Measurements from ENCODE around the gene ZC3H12C.

The ZC3H12C gene

DNA sequence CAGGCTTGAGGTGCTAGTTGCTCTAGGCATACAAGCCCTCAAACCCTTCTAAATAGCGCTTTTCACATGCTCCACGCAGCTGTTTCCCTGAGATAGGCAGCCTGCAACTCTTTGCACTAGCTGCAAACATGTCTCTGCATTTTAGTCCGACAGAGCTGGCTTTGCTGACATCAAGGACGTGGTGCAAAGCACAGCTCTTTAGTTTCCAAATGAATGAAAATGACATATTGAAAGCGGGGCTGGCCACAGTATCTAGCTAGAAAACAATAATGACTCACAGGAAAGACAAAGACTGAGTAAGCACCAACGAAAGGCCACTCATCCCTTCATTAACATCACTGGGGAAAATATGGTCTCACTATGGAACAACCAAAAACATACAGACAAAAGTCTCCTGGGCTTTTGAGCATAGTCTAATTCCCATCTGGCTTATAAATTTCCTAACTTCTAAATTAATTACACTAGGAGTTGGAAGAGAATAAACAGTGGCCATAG, 15.3 kb upstream of the ZC3H12C start:
- DNase-seq = no peak

DNA sequence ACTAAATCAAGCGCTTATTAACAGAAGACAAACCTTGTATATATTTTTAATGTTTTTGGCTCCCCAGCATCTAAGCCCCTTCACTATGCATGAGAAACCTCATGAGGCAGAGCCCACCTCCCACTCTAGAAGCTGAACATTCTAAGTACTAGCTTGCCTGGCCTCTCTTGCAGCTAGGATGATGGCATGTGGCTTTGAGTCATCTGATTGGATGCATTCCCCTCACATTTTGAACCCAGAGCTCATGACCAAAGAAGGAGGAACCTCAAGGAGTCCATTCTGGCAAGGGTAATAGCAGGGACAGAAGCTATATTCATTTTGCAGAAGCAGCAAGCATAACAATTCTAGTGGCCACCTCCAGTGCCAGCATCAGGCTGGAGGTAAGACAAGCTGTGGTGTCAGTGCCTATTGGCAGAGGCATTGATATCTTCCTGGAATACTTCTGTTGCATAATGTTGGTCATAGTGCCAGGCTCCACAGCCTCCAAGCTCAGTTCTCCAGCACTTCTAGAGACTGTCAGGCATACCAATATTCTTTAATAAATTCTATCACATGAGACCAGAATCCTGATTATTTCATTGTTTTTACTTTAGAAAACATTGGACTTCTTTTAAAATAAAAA, 14.2 kb upstream of the ZC3H12C start:
- DNase-seq = no peak

DNA sequence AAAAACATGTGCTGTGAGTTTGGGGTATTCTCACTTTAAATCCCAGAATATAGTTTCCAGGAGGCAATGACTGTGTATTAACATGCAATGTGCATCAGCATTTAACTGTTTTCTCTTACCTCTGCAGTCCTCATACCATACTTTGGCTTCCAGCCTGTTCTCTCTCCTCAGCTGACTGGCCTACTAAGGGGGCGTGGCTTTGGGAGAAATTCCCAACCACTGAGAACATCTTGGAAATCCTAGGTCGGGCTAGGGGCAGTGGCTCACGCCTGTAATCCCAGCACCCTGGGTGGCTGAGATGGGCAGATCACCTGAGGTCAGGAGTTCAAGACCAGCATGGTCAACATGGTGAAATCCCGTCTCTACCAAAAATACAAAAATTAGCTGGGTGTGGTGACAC, 13.5 kb upstream of the ZC3H12C start:
- no peak for DNase-seq

DNA sequence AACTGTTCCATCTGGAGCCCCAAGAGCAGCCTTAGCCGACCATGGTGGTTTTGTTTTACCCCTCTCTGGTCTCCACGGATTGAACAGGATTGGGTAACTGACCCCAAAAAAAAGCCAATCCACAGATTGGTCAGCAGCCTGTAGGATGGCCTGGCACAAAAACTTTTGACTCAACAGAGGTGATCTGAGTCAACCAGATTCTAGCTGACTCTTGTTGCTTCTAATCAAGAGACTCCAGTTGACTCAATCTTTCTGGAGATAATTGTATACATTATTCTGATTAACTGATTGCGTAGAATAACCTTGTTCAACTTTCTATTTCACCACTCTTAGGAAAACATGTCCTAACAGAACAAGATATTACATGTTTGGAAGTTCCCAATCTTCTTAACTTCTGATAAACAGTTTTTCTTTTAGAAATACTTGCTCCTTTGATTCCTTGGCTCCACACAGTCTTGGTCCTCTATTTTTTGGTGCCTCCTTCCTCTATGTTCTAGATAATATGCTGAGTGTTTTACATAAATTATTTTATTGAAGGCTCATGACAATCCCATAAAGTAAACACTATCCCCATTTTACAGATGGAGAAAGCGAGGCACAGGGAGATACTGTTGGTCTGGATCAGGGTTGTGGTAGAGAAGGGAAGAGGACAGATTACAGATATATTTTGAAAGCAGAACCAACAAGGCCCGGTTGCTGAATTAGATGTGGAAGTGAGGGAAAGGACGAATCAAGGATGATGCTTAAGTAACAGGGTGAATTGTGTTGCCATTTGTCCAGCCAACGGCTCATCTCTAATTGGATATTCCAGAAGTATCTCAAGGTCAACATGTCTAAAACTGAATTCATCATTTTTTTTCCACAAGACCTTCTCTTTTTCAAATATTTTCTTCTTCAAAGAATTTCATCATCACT, 11.5 kb upstream of the ZC3H12C start:
- DNase-seq = no peak

DNA sequence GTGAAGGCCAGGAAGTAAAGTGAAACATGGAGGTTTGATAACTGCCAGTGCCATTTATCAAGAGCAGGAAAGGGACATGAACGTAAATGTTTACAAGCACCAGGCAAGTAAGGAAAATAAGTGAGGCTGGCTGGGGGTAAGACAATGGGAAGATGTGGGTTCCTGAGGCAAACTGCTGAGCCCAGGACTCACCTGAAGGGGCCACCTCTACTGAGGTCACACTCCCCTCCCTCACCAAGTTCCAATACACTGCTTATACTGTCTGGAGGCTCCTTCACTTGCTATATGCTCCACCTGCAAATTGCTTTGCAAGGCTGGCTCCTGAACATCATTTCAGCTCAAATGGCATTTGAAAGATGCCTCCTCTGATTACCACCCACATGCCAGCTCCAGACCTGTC, 10.3 kb upstream of the ZC3H12C start:
- DNase-seq = no peak

DNA sequence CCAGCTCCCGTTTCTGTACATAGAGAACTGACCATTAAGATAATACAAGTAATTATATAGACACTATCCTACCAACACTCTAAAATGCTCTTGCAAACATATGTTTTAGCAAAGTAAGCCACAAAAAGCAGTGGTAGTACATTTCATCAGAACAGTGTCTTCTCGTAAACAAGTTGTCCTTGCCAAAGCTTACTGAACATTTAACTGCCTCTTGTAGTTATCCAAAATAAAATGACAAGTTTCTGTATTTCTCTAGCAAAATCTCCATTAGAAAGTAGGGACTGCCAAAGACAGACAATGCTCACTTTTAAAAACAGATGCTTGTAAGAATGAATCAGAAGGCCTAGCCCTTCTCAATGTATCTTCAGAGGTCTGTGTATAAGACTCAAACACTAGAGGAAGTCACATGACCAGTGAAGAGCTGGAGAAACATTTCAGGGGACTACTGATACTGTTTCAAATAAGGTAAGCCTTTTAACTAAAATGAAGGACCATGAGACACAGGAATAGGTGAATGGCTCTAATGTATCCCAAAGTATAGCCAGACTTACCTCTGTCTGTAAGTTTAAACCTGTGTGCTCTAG, 7.8 kb upstream of the ZC3H12C start:
- no peak for DNase-seq

DNA sequence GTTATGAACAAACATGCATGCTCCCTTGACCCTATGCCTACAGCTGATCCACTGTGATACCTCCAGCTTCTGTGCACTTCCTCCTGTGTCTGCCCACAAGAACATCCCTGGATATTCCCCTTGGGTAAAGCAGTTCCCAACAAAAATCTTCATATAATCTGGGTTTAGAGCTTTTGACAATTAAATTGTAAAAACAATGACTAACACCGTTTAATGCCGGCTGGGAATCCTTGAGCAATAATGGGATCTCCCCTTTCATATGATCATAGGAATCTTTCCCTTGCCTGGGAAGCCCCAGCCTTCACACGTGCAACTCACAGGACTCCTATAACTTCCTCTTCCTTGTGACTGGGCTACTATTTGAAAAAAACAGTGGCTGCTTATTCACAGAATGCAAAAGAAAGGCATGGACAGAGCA, 6.3 kb upstream of the ZC3H12C start:
- no peak for DNase-seq

DNA sequence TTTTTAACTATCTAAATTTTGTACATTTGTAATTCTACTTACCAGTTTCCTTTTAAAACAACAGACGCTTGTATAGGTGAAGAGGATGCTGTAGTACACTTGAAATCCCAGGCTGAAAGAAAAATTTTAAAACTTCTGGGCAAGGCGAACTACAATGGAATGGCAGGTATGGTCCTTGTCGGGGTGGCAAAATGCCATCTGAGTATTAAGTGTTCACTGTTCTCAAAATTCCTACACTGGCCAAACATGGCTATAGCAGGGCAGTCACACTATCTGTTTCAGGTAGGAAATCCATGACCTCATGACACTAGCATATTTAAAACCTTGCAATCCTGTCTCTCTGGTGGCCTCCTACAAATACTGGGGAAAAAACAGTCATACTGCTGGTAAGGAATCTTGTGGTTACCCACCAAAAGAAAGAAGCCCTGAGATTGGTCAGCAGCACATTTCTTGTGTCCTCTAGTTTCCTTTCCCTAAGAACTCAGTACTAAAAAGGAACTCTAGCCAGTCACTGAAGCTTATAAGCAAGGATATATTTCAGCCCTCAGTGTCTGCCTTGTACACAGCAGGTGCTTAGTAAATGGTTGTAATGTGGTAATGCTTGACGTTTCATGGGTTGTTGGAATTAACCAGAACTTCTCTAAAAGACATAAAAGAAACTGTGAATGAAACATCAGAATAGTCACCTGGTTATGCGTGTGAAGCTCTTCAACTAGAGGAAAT, 5.2 kb upstream of the ZC3H12C start:
- no peak for DNase-seq

DNA sequence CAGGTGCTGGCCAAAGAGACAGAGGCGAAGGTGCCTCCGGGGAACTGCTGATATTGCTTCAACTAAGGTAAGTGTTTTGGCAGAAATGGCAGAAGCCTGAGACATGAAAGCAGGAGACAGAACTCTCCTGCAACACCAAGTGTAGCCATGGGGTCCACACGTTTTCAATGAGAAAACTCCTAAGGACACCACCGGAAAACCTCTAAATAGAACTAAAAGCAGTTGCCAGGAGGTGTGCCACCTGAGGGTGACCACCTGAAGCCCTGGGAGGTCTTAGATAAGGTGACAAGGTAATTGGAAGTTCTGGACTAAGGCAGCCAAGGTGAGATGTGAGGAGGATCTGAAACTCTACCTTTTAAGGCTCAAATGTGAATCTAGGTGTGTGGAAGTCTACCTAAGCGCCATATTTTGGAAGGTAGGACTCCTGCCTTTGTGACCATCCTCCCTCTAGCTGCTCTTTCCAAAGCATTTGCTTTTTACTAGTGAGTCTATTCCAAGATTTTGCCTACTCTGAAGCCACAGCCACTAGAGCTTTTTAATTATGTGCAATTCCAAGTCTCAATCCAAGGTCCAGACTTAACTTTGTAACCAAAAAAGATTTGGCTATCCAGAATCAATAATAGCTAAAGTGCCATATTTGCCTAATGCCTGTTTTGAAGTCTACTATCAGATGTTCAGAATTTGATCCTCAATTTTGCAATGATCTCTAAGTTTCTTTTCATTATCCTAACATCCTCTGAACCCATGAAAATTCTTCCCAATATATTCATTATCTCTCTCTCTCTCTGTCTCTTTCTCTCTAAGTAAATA, 4.5 kb upstream of the ZC3H12C start:
- DNase-seq = no peak

DNA sequence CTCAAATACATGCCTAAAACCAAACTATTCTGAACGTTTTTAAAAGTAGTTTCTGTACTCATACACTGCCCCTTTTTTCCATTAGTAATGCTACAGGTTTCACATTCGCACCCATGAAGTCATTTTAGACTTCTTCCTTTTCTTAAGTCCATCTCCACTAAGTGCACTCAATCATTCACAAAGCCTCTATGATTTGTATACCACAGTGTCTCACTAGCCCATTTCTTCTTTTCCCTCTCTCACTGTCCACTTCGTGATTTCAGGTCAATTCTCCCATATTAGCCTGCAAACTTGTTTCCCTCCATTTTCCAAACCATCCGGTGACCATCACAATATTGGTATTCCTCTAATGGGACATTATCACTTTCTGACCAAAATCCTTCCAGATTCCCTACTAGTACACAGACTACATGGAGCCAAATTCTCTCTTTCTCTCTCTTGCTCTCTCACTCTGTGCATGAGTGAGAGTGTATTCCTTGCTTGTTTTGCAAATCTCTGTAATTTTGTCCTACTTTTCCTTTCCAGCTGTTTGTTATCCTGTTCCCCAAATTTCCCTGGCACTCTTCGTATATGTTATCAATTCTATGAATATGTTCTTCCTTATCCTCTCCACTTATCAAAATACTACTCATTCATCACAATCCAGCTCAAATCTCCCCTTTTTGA, 3.4 kb upstream of the ZC3H12C start:
- DNase-seq = no peak

DNA sequence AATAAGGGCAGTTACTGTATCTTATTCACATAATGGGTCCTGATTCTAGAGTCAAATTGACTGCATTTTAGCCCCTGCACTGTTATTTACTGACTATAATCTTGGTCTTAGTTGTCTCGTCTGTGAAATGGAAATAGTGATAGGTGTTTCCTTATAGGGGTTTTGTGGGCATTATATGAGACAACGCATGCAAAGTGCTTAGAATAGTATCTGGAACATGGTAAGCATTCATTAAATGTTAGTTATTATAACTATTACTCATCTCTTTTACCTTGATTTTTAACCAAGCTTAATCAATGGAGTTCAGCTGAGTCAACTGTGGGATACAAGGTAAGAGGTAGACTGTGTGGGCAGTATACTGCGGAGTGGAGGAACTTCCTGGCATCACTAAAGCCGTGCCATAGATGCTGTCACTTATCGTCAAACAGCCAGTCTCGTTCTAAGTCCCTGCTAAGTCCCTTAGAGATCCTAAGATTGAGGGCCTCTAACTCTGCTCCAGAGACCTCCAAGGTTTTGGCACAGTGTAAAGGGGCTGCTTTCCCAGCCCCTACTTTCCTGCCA, 2.6 kb upstream of the ZC3H12C start:
- no peak for DNase-seq

DNA sequence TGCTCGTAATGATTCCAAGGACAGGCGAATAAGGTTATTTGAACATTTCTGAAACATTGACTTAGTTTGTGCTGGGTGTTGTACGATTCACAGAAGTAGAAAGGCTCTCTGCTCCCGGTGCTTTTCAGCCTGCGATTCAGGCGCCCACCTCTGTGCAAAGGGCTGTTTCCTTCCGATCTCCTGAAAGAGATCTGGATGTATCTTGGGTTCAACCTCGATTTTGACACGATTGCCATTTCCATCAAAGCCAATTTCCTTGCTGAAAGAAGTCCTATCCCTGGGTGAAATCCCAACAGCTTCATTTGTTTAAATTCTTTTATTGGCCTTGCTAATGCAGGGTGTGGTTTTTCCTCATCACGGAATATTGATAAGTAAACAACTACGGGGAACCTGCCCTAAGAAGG, 1.1 kb upstream of the ZC3H12C start:
- DNase-seq = no peak

DNA sequence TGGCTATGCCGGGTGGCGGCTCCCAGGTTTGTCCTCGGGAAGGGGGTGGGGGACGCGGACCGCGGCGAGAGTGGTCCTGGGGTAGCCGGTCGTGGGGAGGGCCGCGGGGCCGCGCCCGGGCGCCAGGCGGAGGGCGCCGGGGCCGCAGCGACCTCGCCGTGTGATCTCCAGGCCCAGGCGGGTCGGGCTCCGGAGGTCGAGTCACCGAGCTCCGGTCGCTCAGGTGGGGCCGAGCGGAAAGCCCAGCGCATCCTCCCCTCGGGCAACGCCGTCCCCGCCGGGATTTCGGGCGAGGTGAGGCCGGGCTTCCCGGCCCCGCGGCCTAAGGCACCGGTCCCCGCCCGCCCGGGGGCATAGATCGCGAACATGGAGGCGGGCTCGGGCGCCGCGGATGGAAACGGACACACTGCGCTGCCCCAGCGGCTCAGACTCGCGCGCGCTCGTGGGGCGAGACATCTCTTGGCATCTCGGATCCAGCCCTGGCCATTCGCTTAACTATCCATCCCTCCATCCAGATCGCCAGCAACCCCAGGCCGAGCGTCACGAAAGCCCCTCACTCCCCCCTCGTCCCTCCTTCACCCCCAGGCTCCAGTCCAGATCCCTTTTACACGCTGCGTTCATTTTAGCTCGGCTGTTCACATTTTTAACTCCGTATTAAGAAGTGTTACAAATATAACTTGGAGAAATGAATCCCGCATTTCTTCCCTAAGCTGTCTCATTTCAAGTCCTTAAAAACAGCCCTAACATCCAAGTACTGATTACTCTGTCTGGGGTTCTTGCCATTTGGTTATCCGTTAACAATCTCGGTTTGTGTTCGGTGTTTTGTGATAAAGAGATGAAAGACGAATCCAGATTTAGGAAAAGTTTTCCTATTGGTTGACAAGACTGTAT, 460 bp downstream of the ZC3H12C start:
- no peak for DNase-seq

DNA sequence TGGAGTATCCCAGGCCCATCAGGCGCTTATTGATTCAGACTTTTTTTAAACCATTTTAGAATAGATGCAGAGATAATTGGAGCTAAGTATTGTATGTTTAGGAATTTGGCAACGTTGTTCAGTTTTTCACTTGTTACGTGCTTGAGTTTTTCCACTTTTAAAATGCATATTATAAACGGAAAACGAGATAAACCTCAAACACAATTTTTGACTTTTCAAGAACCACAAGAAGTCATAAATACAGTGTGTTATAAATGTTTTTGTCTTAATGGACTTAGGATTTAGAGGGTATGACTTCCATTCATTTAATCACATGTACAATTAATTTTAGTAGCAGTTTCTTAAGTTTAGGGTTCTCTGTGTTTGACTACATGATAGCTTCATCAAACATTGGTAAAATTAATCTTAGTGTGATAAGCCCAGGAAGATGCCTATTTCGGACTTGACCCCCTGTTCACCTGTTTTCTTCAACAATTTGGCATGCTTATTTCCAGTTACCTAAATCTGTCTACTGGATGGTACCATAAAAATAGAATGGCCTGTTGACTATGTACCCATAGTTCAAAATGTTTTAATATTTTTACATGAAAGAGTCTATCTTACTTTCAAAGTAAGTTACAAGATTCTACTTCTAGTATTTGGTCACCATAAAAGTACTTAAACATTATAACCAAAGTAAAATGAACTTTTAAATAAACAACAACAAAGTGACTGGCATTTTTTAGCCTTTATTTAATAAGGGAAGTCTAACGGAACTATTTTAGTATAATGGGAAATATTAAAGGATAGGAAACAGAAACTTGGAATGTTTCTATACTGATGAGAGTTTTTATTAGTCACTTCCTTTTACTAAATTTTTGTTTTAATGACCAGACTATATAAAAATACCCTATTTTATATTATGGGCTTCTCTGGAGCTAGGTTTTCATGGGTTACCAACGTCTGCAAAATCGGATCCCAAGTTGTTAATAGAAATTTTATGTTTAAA, 1.4 kb downstream of the ZC3H12C start:
- DNase-seq = no peak

DNA sequence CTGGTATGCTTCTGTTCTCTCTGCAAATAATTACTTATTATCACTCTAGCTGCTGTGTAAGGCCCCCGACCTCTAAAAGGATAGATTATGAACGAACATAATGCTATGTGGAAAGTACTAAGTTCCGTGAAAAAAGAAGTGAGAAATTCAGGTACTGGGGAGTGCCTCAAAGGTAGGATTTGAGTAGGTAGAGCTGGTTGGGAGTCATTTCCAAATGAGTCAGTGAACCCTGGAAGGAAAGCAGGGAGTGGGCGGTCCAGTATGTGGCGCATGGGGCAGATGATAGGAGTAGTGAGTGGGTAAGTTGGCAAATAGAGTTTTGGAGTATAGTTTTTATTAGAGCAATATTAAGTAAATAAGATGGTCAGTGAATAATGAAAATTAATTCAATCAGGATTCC, 2.4 kb downstream of the ZC3H12C start:
- no peak for DNase-seq

DNA sequence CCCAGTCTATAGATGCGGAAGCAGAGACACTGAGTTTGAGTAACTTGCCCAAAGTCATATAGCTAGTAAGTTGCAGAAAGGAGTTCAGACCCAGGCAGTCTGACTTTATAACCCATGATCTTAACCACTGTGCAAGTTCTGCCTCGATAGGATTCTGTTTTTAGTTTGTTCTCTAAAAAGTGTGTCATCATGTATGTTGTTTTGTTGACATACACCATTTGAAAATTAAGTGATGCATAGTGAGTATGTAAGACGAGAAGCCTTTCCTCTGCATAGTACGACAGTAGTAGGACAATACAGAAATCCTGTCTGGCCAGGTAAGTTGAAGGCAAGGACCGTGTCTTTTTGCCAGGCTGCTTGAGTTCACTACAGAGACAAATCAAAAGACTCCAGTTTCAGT, 3.3 kb downstream of the ZC3H12C start:
- no peak for DNase-seq

DNA sequence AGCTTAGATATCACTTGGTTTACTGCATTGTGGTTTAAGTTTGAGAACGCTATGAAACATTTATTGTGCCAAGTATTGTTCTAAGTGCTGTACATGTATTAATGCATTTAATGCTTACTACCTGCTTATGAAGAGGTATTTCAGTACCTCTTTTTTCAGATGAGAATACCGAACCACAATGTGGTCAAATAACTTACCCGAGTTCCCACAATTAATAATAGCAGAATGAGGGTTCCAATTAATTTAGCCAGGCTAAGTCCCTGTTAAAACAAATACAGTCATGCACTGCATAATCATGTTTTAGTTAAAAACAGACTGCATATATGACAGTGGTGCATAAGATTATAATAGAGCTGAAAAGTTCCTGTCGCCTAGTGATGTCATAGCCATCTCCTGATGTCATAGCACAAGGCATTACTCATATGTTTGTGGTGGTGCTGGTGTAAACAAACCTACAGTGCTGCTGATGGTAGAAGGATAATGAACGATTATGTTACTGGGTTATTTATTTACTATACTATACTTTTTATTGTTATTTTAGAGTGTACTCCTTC, 4.3 kb downstream of the ZC3H12C start:
- DNase-seq = no peak

DNA sequence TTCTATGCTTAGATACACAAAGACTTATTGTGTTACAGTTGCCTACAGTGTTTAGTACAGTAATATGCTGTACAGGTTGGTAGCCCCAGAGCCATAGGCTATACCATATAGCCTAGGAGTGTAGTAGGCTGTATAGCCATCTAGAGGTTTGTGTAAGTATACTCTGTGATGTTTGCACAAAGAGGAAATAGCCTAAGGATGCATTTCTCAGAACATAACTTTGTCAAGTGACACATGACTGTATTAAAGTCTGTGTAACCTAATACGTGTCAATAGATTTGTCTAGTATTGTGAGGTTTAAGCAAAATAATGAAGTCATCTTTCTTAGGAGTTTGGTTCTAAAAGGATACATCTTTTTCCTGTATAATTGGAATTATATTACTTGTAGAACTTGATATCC, 5.5 kb downstream of the ZC3H12C start:
- DNase-seq = no peak
